IMR-90 (cell line): ENCODE measurements around the gene PIK3R5. TPM values are rescaled to one million over a fixed set of nuclear protein-coding genes. Genes with fewer than 3 reads are reported as not detected.

ENCODE experiments used
- ATAC-seq: fragments of 200-7000 bp; cut with Tn5 transposase; 2 replicates; pipeline ENCODE4 v1.9.1; 2020; ENCODE audit warnings: low read depth, mild to moderate bottlenecking, moderate library complexity
- BruUV-seq: library from RNA; stranded (reverse); fragments of 400-500 nt; replicated peaks from 2 replicates; lab custom pipeline; 2021; lab: Mats Ljungman, UMichigan
- CTCF ChIA-PET: fragments of 300-600 bp; formaldehyde crosslinking; extraction: SDS; loops from one replicate; lab custom pipeline; 2021; ENCODE audit warnings: antibody characterized with exemption; lab: Yijun Ruan, JAX
- POLR2A ChIA-PET: fragments of 300-600 bp; sonication (Branson Sonifier 250); formaldehyde crosslinking; loops from one replicate; lab custom pipeline; 2022; ENCODE audit warnings: antibody characterized with exemption; ENCODE audit not compliant: unreplicated experiment; lab: Charles Lee
- DNase-seq: peaks from one replicate; pipeline ENCODE4 v3.0.0; 2013
- H2AFZ ChIP-seq: replicated peaks from 2 replicates; pipeline ENCODE3; 2013; ENCODE audit warnings: low read length, mild to moderate bottlenecking; ENCODE audit not compliant: poor library complexity
- H2AK5ac ChIP-seq: 2 replicates; pipeline ENCODE4 v1.6.1; 2013; ENCODE audit warnings: low read depth, low read length, inconsistent platforms
- H2AK9ac ChIP-seq: replicated peaks from 2 replicates; pipeline ENCODE3; 2013; ENCODE audit warnings: mild to moderate bottlenecking, low read depth, low read length, moderate library complexity; ENCODE audit not compliant: poor library complexity
- H2BK120ac ChIP-seq: 2 replicates; pipeline ENCODE4 v1.6.1; 2013; ENCODE audit warnings: low read depth, low read length, inconsistent platforms
- H2BK15ac ChIP-seq: 3 replicates; pipeline ENCODE4 v1.6.1; 2013; ENCODE audit warnings: low read depth, low read length, inconsistent platforms
- H2BK20ac ChIP-seq: 2 replicates; pipeline ENCODE4 v1.6.1; 2013; ENCODE audit warnings: low read depth, mild to moderate bottlenecking, inconsistent platforms, low read length, moderate library complexity
- H2BK5ac ChIP-seq: 2 replicates; pipeline ENCODE4 v1.6.1; 2013; ENCODE audit warnings: mild to moderate bottlenecking, low read depth, low read length, inconsistent platforms; ENCODE audit not compliant: poor library complexity, severe bottlenecking
- H3K14ac ChIP-seq: replicated peaks from 2 replicates; pipeline ENCODE4 v1.6.1; 2013; ENCODE audit warnings: low read depth, low read length, inconsistent platforms
- H3K18ac ChIP-seq: 2 replicates; pipeline ENCODE4 v1.6.1; 2013; ENCODE audit warnings: low read depth, low read length, control low read depth
- H3K23ac ChIP-seq: 2 replicates; pipeline ENCODE4 v1.6.1; 2013; ENCODE audit warnings: low read depth, low read length, inconsistent platforms
- H3K27ac ChIP-seq: 2 replicates; pipeline ENCODE4 v1.5.1; 2013; ENCODE audit warnings: mild to moderate bottlenecking, control low read depth, low read length; ENCODE audit not compliant: insufficient read depth
- H3K27me3 ChIP-seq: 2 replicates; pipeline ENCODE4 v1.6.1; 2013; ENCODE audit warnings: low read length; ENCODE audit not compliant: control insufficient read depth, insufficient read depth
- H3K36me3 ChIP-seq: 2 replicates; pipeline ENCODE4 v1.6.1; 2013; ENCODE audit warnings: low read length, mixed read lengths; ENCODE audit not compliant: control insufficient read depth, insufficient read depth
- H3K4ac ChIP-seq: 2 replicates; pipeline ENCODE4 v1.6.1; 2013; ENCODE audit warnings: low read depth, low read length, inconsistent platforms
- H3K4me1 ChIP-seq: 2 replicates; pipeline ENCODE4 v1.6.1; 2013; ENCODE audit warnings: low read length, mixed read lengths; ENCODE audit not compliant: control insufficient read depth, insufficient read depth
- H3K4me2 ChIP-seq: 2 replicates; pipeline ENCODE4 v1.6.1; 2013; ENCODE audit warnings: low read depth, mild to moderate bottlenecking, control low read depth, low read length, moderate library complexity
- H3K4me3 ChIP-seq: 2 replicates; pipeline ENCODE4 v1.5.1; 2013; ENCODE audit warnings: low read depth, mild to moderate bottlenecking, control low read depth, low read length, moderate library complexity; ENCODE audit not compliant: insufficient read depth
- H3K56ac ChIP-seq: 2 replicates; pipeline ENCODE4 v1.6.1; 2013; ENCODE audit warnings: low read length, inconsistent platforms; ENCODE audit not compliant: insufficient read depth; ENCODE audit errors: extremely low read depth
- H3K79me1 ChIP-seq, 2 experiments: 2 replicates each; pipeline ENCODE4 v1.6.1; 2013; ENCODE audit warnings: low read length in 2 of 2, inconsistent platforms in 1 of 2, low read depth in 1 of 2
- H3K9ac ChIP-seq: 2 replicates; pipeline ENCODE4 v1.6.1; 2013; ENCODE audit warnings: low read depth, low read length, control low read depth
- H3K9me1 ChIP-seq: 2 replicates; pipeline ENCODE4 v1.6.1; 2013; ENCODE audit warnings: low read length, inconsistent platforms; ENCODE audit not compliant: insufficient read depth
- H3K9me3 ChIP-seq: 2 replicates; pipeline ENCODE4 v1.6.1; 2013; ENCODE audit warnings: low read length; ENCODE audit not compliant: control insufficient read depth, insufficient read depth
- H4K20me1 ChIP-seq: 2 replicates; pipeline ENCODE4 v1.6.1; 2013; ENCODE audit warnings: low read length, inconsistent platforms; ENCODE audit not compliant: insufficient read depth
- H4K5ac ChIP-seq: 2 replicates; pipeline ENCODE4 v1.6.1; 2013; ENCODE audit warnings: mild to moderate bottlenecking, low read depth, low read length, control low read depth
- H4K8ac ChIP-seq, 2 experiments: 2 replicates each; pipeline ENCODE4 v1.6.1; 2013; ENCODE audit warnings: low read depth in 2 of 2, low read length in 2 of 2, control low read depth in 1 of 2, inconsistent platforms in 1 of 2
- H4K91ac ChIP-seq: 2 replicates; pipeline ENCODE4 v1.6.1; 2013; ENCODE audit warnings: low read depth, low read length, inconsistent platforms; ENCODE audit not compliant: insufficient read depth
- CEBPB ChIP-seq: IDR thresholded peaks from 2 replicates; pipeline ENCODE4 v1.6.1; 2012; ENCODE audit warnings: low read depth, low read length, improper control_type of control experiment
- CHD1 ChIP-seq: IDR thresholded peaks from 2 replicates; pipeline ENCODE4 v1.6.1; 2012; ENCODE audit warnings: low read depth, low read length, improper control_type of control experiment
- MAZ ChIP-seq: IDR thresholded peaks from 2 replicates; pipeline ENCODE4 v1.6.1; 2012; ENCODE audit warnings: low read depth, mild to moderate bottlenecking, low read length, improper control_type of control experiment, moderate library complexity, borderline replicate concordance
- MXI1 ChIP-seq: IDR thresholded peaks from 2 replicates; pipeline ENCODE4 v1.6.1; 2012; ENCODE audit warnings: low read depth, mild to moderate bottlenecking, low read length, moderate library complexity, borderline replicate concordance
- RAD21 ChIP-seq: IDR thresholded peaks from 2 replicates; pipeline ENCODE4 v1.6.1; 2012; ENCODE audit warnings: low read length, improper control_type of control experiment
- RCOR1 ChIP-seq: IDR thresholded peaks from 2 replicates; pipeline ENCODE4 v1.6.1; 2012; ENCODE audit warnings: mild to moderate bottlenecking, low read length, improper control_type of control experiment; ENCODE audit not compliant: insufficient replicate concordance
- WGBS, 2 experiments: methylation state at CpG; one replicate each; pipeline versions ENCODE4 v1.1.5 to v1.1.7; 2013; ENCODE audit warnings: missing lambda C conversion rate in 2 of 2; ENCODE audit not compliant: insufficient read length in 1 of 2; ENCODE audit errors: extremely low coverage in 2 of 2; 5-methylcytosine and 5-hydroxymethylcytosine counted together
- dilution Hi-C: fragments of 300-500 bp; cut with HindIII; formaldehyde crosslinking; loops from one replicate; pipeline ENCODE4 v1.14.3; 2018; ENCODE audit warnings: low sequenced_read_pairs; ENCODE audit not compliant: unreplicated experiment
- in situ Hi-C: fragments of 300-500 bp; cut with MboI; formaldehyde crosslinking; loops from 3 replicates; pipeline ENCODE4 v1.14.3; 2019; ENCODE audit warnings: low sequenced_read_pairs, inconsistent platforms, mixed read lengths
- intact Hi-C: fragments of 100-400 bp; cut with micrococcal nuclease; formaldehyde crosslinking; loops from 2 replicates; pipeline ENCODE4 v1.10.0; 2022
- polyA plus RNA-seq, 3 experiments: library from polyadenylated mRNA; depleted of rRNA; stranded (reverse); fragments of >200 nt; gene quantifications; 2 replicates each; pipeline ENCODE4 v1.2.3, GENCODE V29; 2012; ENCODE audit warnings: low replicate concordance in 1 of 3
- total RNA-seq: library from RNA; depleted of rRNA; stranded (reverse); fragments of >200 nt; gene quantifications from 2 replicates; pipeline ENCODE4 v1.2.3, GENCODE V29; 2012
- TF ChIP-seq, protein P1 (sequence below): fragments of 150-350 bp; IDR thresholded peaks from 2 replicates; pipeline ENCODE4 v1.6.1; 2016; ENCODE audit warnings: low read depth, mild to moderate bottlenecking, low read length, moderate library complexity, borderline replicate concordance
- TF ChIP-seq, protein P2 (sequence below): fragments of 150-350 bp; IDR thresholded peaks from 2 replicates; pipeline ENCODE4 v1.6.1; 2017; ENCODE audit warnings: mild to moderate bottlenecking, antibody characterized with exemption, low read length, low read depth
- TF ChIP-seq, protein P3 (sequence below): conservative IDR thresholded peaks from 2 replicates; pipeline ENCODE4 v1.5.1; 2012; ENCODE audit warnings: mild to moderate bottlenecking, low read depth, low read length, improper control_type of control experiment

PIK3R5 gene
- total and polyA plus RNA-seq, 2 of the 4 experiments (the other 2 are of a cell fraction) = not detected

DNA sequence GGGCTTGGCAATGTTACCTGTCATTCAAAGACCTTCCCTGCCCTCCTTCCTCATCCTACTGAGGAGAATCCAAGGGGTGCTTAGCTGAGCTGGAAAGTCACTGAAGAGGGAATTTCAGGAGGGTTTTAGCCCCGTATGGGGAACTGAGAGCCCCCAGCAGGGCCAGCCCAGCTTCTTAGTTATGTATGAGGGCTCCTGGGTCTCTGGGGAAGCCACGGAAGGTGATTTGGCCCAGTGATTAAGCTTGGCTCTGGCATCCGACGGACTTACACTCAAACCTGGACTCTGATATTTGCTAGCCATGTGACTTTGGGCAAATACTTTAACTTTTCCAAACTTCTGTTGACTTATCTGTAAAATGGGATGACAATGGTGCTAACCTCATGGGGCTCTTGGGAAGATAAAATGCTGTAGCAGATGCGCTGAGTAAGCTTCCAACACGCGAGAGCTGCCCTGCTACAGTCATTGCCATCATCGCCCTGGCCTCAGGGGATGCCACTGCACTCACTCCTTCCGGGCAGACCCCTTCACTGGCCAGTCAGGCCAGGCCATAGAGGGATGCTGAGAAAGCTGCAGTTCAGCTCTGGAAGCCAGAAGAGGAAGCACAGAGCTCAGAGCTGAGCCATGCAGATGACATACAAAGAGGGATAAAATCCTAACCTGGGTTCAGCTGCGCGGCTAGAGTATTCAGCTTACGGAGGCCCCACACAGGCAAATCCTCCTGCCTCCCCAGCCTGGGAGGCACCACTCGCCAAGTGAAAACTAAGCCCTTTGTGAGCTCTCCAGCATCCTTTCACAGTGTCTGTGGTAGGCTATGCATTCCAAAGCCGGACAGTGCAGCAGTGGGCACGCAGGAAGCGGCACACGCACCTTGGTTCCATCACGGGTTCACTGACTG lies 53.2 kb downstream of the PIK3R5 start:
- 85% methylated on average over 5 of the region's 18 CpGs; no CpG with 5 or more reads in 1 of the 2 experiments for WGBS, 2 experiments
- Histone ChIP-seq H2AFZ (no peak overlapping the region), H3K23ac (no peak overlapping the region), H3K14ac (no peak overlapping the region), H3K4me2 (no peak overlapping the region), H2BK5ac (no peak overlapping the region), H3K18ac (no peak overlapping the region), H3K36me3 (no peaks in the 10 kb centered on the region), H3K4me3 (no peak overlapping the region), H3K27me3 (no peaks in the 10 kb centered on the region), H4K20me1 (no peaks in the 10 kb centered on the region), H3K27ac (no peak overlapping the region), H3K9me1 (no peaks in the 10 kb centered on the region), H4K8ac (no peak overlapping the region), H2BK120ac (no peak overlapping the region), H3K4me1 (no peaks in the 10 kb centered on the region), H4K5ac (no peak overlapping the region), H2BK15ac (no peak overlapping the region), H3K9me3 (peaks cover 6% of the 10 kb centered on the region; the same call in 1 of the 2 replicates), H4K91ac (no peak overlapping the region), H3K79me1 (no peaks in the 10 kb centered on the region), H3K9ac (no peak overlapping the region), H3K56ac (no peak overlapping the region), H2BK20ac (no peak overlapping the region), H2AK5ac (no peak overlapping the region), H3K4ac (no peak overlapping the region), H2AK9ac (no peak overlapping the region)
- dilution Hi-C loops (no loop called here), in situ Hi-C loops (no loop called here), intact Hi-C loops (no loop called here)
- CTCF ChIA-PET = no interaction called here
- no peak for ATAC-seq
- DNase-seq = no peak
- POLR2A ChIA-PET = no interaction called here
- no TSS peak for BruUV-seq
- TF ChIP-seq, protein P1, sequence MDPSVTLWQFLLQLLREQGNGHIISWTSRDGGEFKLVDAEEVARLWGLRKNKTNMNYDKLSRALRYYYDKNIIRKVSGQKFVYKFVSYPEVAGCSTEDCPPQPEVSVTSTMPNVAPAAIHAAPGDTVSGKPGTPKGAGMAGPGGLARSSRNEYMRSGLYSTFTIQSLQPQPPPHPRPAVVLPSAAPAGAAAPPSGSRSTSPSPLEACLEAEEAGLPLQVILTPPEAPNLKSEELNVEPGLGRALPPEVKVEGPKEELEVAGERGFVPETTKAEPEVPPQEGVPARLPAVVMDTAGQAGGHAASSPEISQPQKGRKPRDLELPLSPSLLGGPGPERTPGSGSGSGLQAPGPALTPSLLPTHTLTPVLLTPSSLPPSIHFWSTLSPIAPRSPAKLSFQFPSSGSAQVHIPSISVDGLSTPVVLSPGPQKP = no peak
- TF ChIP-seq, protein P2, sequence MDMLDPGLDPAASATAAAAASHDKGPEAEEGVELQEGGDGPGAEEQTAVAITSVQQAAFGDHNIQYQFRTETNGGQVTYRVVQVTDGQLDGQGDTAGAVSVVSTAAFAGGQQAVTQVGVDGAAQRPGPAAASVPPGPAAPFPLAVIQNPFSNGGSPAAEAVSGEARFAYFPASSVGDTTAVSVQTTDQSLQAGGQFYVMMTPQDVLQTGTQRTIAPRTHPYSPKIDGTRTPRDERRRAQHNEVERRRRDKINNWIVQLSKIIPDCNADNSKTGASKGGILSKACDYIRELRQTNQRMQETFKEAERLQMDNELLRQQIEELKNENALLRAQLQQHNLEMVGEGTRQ = no peak
- TF ChIP-seq MAZ (no peak), RCOR1 (no peak), MXI1 (no peak), RAD21 (no peak), CEBPB (no peak), CHD1 (no peak)
- TF ChIP-seq, protein P3, sequence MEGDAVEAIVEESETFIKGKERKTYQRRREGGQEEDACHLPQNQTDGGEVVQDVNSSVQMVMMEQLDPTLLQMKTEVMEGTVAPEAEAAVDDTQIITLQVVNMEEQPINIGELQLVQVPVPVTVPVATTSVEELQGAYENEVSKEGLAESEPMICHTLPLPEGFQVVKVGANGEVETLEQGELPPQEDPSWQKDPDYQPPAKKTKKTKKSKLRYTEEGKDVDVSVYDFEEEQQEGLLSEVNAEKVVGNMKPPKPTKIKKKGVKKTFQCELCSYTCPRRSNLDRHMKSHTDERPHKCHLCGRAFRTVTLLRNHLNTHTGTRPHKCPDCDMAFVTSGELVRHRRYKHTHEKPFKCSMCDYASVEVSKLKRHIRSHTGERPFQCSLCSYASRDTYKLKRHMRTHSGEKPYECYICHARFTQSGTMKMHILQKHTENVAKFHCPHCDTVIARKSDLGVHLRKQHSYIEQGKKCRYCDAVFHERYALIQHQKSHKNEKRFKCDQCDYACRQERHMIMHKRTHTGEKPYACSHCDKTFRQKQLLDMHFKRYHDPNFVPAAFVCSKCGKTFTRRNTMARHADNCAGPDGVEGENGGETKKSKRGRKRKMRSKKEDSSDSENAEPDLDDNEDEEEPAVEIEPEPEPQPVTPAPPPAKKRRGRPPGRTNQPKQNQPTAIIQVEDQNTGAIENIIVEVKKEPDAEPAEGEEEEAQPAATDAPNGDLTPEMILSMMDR = no peak
